ENCODE results near the gene USH2A.

- TF ChIP-seq CTCF (IDR thresholded peaks at IDR 0.05) (no peak), POLR2A (IDR thresholded peaks at IDR 0.05) (no peak)
These were observed 629.1 kb downstream of the USH2A start for GRCh38 chr1:215794156-215794555.
